Sigmoid colon (tissue), 3 donors: ENCODE measurements around the gene LGALS1.

Experiments
- POLR2A ChIP-seq, 2 donors: fragments of 450-650 bp; IDR thresholded peaks; one replicate each; pipeline ENCODE4 v1.6.1; 2016; ENCODE audit warnings: antibody characterized with exemption in 2 of 2, mild to moderate bottlenecking in 2 of 2, moderate library complexity in 2 of 2
- TF ChIP-seq, protein P1 (sequence below), 4 experiments: fragments of 450-650 bp in 3 of 4; fragments of 200-600 bp in 1 of 4; IDR thresholded peaks; one replicate each; pipeline ENCODE4 v1.5.1; 2016 to 2019; ENCODE audit warnings: antibody characterized with exemption in 4 of 4, mild to moderate bottlenecking in 3 of 4, moderate library complexity in 2 of 4

DNA sequence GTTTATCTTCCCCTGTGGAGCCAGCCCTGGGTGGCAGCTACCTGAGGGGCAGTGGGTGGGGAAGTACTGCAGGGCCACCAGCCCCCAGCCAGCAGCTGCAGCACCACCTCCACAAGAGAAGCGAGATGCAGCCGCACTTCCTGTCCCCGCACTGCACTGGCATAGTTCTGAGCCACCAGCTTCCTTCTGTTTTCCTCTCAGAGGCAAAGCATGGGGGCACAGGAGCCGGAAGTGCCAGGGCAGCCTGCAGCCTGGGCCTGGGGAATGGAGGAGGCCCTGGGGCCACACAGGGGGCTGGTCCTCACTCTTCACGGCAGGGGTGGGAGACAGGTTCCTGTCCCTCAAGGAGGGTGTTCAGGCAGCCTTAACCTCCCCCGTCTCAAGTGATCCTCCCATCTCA, 47.9 kb upstream of the LGALS1 start:
- no peak for TF ChIP-seq POLR2A (IDR thresholded peaks at IDR 0.05)
- TF ChIP-seq, protein P1, sequence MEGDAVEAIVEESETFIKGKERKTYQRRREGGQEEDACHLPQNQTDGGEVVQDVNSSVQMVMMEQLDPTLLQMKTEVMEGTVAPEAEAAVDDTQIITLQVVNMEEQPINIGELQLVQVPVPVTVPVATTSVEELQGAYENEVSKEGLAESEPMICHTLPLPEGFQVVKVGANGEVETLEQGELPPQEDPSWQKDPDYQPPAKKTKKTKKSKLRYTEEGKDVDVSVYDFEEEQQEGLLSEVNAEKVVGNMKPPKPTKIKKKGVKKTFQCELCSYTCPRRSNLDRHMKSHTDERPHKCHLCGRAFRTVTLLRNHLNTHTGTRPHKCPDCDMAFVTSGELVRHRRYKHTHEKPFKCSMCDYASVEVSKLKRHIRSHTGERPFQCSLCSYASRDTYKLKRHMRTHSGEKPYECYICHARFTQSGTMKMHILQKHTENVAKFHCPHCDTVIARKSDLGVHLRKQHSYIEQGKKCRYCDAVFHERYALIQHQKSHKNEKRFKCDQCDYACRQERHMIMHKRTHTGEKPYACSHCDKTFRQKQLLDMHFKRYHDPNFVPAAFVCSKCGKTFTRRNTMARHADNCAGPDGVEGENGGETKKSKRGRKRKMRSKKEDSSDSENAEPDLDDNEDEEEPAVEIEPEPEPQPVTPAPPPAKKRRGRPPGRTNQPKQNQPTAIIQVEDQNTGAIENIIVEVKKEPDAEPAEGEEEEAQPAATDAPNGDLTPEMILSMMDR (IDR thresholded peaks at IDR 0.05) = no peak
